HuH-7.5 (cell line): ENCODE measurements around the gene LIN52.

ENCODE experiments used
- DNase-seq: peaks from one replicate; pipeline ENCODE4 v3.0.0; 2011; ENCODE audit warnings: low spot score

The LIN52 gene

DNA sequence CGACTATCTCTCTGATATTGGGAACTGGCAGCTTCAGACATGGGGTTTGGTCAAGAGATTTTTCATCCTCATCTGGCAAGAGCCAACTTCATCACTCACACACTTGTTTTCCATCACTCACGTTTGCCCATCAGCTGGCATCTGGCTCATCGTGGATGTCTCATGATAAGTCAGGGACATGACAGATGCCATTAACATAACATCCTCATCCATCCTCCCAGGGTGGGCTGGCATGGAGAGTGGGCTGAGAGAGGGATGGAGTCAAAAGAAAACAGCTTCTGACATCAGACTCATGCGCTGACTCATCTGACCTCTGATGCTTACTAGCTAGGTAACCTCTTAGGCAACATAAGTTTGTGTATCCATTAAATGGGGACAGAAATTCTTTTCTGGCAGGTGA, 152.7 kb downstream of the LIN52 start:
- DNase-seq = no peak

DNA sequence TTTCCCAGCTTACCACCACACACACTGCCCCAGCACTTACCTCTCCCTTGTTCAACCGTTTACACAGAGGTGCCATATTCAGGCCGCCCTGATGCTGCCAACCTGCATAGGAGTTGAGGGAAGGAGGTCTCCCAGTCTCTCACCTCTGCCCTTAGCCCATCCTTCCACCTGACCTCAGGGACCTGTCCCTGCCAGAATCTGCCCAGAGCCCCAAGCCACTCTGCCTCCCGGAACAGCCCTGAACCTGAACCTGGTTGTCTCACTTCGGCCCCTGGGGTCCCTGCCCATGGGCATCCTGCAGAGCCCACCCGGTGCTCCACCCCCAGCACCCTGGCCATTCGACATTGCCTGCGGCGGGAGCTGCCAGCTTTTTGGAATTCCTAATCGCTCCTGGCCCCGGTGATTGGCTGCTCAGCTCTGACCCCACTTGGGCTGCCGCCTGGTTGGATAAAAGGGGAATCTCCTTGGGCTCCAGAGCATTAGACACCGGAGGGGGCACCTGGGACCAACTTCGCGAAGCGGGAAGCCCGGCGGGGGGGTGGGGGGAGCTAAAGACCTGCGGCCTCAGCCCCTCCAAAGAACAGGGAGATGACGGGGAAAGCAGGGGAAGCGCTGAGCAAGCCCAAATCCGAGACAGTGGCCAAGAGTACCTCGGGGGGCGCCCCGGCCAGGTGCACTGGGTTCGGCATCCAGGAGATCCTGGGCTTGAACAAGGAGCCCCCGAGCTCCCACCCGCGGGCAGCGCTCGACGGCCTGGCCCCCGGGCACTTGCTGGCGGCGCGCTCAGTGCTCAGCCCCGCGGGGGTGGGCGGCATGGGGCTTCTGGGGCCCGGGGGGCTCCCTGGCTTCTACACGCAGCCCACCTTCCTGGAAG, 154.5 kb downstream of the LIN52 start, which contains the start of gene VSX2:
TSS of gene VSX2 (plus strand) at position 476 of the 874 bp plus-strand sequence. CDS start at position 589, 113 bp downstream.
- no peak for DNase-seq

DNA sequence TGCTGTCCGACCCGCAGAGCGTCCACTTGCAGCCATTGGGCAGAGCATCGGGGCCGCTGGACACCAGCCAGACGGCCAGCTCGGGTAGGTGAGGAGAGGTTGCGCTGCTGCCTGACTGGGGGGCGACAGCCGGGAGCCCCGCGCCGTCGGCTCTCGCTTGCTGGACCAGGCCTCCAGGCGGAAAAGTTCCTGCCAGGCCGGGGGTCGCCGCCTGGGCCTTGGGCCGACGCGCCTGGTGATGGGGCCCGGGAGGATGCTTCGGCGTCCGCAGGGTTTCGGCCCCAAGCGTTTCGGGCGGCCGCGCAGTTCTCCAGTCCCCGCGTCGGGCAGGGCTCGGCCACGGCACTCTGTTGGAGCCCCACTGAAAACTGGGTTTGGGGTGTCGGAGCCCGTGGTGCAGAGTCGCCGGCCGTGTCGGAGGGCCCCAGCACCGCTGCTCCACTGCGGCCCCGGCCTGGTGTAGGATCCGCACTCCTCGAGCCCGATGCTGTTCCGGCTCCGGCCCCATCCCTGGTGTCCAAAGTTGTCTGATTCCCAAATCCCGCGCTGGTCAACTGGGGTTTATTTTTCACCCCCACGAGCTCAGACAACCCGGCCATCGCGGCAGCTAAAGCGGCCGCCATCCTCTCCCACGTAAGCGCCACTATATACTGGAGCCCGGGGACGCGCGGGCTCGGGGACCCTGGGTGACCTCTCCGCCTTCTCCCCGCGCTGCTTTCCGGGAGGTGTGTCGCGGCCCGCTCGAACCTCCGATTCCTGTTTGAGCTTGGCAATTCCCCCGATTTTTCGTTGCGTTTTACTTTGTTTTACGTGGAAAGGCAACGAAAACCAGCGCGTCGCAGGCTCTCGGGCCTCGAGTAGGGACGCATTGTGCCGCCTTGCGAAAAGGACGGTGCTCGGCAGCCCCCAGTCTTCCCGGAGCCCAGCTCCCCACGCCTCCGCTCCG, 155.4 kb downstream of the LIN52 start:
- no peak for DNase-seq

DNA sequence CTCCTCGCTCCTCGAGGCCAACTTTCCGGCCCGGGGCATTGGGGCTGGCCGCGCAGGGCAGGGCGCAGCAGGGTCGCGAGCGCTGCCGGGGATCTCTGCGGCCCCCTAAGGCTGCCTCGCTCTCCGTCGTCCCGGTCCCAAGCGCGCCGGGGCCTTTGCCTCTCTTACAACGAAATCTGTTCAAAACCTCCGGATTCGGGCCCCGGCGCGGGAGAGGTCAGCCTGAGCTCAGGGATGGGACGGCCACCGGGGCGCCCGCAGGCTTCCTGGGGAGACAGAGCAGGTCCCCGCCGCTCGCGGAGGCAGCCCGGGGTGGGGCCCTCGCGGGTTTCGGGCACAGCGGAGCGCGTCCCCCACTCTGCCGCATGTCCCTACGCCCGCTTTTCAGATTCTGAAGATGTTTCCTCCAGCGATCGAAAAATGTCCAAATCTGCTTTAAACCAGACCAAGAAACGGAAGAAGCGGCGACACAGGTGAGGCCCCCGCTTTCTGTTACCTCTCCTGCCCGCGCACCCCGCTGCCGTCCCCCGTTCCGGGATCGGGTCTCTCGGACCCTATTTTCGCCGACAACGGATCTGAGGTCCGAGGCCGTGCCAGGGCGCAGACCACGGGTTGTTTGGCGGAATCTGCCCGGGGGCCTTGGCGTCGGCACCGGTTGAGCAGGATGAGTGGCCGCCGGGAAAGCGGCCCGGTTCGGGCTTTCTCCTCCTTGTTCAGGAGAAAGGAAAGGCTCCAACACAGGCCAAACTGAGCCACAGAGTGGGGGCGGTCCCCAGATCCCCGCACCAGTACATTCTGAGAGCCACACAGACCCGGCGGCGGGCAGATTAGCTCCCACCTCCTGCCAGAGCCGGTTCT, 156.3 kb downstream of the LIN52 start:
- no peak for DNase-seq

DNA sequence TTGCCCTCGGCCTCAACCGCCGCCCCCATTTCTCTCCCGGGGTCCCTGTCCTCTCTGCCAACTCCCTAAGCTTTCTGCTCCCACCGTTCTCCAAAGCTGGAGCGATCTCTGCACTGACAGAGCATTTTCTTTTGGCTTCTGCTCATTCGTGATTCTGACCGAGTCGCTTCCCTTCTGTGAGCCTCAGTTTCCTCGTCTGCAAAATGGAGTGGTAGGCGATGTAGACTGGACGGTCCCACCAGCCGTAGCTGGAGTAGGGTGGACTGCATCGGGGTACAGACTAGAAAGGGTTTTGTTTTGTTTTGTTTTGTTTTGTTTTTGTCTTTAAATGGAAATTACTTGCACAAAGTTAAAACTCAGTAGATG, 156.9 kb downstream of the LIN52 start:
- DNase-seq = no peak

DNA sequence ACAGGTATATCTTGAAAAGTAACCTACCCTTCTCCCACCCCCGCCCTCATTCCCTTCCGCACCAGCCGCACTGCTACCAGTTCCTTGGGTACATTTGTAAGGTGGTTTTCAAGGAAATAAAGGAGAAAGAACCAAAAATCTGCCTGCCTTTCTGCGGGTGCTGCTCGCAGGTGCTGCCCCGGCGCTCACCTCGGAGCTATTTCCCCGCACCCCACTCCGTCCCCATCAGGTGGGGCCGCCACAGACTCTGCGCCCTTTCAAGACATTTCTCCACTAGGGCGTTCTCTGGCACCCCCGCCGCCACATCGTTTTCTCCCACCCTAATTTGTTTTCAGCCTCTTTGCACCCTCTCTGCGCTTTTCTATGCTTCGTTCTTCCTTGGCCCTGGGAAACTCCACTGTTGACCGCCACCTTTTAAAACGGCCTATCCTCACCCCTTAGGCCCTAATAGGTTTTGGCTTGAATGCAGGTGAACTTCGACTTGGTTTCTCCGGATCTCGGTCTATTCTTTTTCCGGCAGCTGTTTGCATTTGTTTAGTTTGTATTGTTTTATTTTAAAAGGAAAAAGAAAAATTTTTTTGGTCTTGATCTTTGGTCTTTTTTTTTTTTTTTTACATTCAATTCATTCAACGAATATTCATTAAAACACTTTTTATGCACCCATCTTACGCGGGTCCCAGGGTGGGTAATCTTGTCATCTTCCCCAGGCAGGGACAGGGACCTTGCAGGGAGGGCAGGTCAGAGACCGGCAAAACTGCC, 157.4 kb downstream of the LIN52 start:
- no peak for DNase-seq

DNA sequence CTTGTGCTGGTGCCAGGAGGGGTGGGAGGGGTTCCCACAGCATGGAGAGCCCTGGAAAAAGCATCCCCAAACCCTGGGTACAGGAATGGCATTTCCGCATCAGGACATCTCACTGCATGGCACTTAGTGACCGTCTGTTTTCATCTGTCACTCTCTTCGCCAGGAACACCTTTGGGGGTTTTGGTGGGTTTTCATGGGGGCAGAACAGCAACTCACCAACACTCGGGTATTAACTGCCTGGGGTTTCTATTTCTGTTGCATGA, 158.0 kb downstream of the LIN52 start:
- DNase-seq = no peak

DNA sequence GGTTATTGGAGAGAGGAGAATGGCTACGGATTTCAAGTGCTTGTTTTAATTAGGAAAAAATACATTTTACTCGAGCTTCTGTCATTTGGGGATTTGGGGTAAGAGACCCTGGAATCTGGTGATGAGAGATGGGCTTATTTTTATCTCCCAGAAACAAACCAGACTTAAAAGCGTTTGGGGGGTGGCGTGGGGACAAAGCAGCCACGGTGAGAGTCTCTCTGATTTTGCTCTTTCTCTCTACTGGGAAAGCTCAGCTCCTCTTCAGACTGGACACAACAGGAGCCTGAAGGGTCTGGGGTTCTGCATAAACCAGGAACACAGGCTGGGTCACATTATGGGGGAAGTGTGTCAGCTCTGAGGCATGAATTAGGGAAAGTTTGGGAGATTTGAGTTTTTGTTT, 158.3 kb downstream of the LIN52 start:
- DNase-seq = no peak

DNA sequence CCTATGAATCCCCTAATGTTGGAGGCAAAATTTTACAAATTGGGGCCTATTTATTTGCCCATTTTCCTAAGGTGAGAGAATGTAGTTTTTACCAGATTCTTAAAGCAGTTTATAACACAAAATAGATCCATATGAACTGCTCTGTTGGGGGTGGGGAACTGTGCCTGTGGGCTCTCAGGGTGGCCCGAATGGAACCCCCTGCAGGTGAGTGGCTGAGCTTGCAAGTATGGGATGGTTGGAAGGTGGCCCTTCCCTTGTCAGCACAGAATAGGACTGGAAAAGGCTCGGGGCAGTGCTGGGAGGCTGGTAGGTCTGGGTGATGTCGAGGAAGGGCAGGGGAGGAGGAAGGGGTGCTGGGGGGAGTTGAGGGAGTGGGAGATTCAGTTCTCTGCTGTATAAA, 159.4 kb downstream of the LIN52 start:
- DNase-seq = no peak

DNA sequence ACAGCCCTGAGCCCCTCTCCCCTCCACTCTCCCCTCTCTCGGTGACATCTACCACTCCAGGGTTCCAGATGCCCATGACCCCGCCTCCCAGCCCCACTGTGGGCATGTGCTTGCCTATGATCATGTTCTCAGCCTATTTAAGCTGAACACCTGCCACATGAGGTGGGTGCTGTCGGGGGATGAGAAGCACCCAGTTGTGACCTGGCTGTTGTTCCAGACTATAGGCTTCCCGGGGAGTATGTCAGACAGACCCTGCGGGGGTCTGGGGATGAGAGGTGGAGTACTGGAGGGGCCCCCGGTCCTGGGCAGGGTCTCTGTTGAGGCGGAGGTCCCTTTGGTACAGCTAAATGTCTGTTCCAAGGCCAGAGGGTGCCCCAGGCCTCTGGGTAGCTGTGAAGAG, 160.5 kb downstream of the LIN52 start:
- DNase-seq = no peak

DNA sequence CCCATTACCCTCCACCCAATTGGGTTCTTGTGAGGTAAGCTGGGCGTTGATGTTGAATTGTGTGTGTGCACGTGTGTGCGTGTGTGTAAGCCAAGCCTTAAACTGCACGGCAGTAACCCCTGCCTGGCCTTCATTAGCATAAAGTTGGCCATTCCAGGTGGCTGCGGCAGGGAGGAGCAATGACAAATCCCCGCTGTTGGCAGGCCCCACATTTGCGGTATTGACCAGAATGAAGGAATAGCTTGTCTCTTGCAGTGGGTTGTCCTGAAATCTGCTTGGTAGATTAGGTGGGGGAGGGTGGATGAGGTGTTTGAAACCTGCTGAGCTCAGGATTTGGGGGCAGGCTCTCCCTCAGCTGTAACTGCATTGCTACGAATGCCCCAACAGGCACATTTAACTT, 161.8 kb downstream of the LIN52 start:
- DNase-seq = no peak

DNA sequence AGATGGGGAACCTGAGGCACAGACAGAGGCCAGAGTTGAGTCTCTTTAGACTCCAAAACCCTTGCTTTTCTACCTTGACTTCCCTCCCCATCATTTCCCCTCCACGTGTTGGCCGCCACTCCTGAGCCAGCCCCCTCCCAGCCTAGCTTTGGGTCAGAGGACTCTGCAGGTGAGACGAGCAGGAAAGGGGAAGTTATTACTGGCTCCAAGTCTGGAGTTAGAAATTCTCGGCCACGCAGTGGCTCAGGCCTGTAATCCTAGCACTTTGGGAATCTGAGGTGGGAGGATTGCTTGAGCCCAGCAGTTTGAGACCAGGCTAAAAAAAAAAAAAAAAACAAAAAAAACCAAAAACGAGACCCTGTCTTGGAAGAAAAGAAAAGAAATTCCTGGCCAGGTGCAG, 163.3 kb downstream of the LIN52 start:
- no peak for DNase-seq

DNA sequence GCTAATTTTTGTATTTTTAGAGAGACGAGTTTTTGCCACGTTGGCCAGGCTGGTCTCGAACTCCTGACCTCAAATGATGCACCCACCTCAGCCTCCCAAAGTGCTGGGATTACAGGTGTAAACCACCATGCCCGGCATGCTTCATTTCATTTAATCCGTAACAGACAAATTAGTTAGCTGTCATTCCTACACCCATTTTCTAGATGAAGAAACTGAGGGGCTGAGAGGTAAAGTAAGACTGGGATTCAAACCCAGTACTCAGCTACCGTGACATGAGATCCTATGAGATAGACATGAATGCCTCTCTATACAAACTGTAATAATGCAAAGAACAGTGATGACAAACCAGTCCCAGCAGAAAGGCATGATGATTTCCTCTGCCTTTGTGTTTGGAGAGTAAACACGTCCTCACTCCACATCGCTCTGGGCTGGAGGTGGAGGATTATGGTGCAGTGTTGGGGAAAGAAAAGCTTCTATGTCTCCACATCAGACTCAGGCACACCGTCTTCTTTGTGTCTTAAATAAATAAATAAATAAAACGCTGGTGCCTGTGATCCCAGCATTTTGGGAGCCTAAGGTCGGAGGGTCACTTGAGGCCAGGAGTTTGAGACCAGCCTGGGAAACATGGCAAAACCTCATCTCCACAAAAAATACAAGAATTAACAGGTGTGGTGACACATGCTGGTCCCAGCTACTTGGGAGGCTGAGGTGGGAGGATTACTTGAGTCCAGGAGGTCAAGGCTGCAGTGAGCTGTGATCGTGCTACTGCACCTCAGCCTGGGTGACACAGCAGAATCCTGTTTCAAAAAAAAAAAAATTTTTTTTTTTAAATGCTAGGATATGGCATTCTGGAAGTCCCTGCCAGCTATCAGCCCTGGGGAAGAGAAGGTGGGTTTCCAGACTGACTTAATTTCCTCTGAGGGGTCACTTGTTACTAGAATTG, 164.9 kb downstream of the LIN52 start:
- peak; percentile 62 for DNase-seq
